Neural progenitor cell (in vitro differentiated cells): ENCODE measurements around the gene MIEF2. TPM values are rescaled to one million over a fixed set of nuclear protein-coding genes. Genes with fewer than 3 reads are reported as not detected.

Experiments
- DNase-seq: peaks from one replicate; pipeline ENCODE4 v3.0.0-alpha.2; 2016; ENCODE audit warnings: low spot score
- H2AFZ ChIP-seq: fragments of 200-600 bp; sonication (generic); replicated peaks from 2 replicates; pipeline ENCODE4 v1.6.1; 2016; ENCODE audit warnings: antibody characterized with exemption
- H3F3A ChIP-seq: fragments of 200-600 bp; sonication (generic); 2 replicates; pipeline ENCODE4 v1.6.1; 2016; ENCODE audit warnings: antibody characterized with exemption, low read depth
- H3K27ac ChIP-seq: fragments of 200-600 bp; sonication (generic); 2 replicates; pipeline ENCODE4 v1.5.1; 2016; ENCODE audit warnings: mild to moderate bottlenecking
- H3K27me3 ChIP-seq: fragments of 200-600 bp; sonication (generic); 2 replicates; pipeline ENCODE4 v1.6.1; 2016; ENCODE audit warnings: mild to moderate bottlenecking, moderate library complexity
- H3K36me3 ChIP-seq: fragments of 200-600 bp; sonication (generic); 2 replicates; pipeline ENCODE4 v1.5.1; 2016
- H3K4me1 ChIP-seq: fragments of 200-600 bp; sonication (generic); 2 replicates; pipeline ENCODE4 v1.6.1; 2016; ENCODE audit warnings: mixed run types
- H3K4me2 ChIP-seq: fragments of 200-600 bp; sonication (generic); 2 replicates; pipeline ENCODE4 v1.6.1; 2016
- H3K4me3 ChIP-seq: fragments of 200-600 bp; sonication (generic); 2 replicates; pipeline ENCODE4 v1.5.1; 2016
- H3K79me2 ChIP-seq: fragments of 200-600 bp; sonication (generic); 2 replicates; pipeline ENCODE4 v1.6.1; 2016; ENCODE audit warnings: low read depth
- H3K9ac ChIP-seq: fragments of 200-600 bp; sonication (generic); 2 replicates; pipeline ENCODE4 v1.6.1; 2016
- H3K9me3 ChIP-seq: fragments of 200-600 bp; sonication (generic); 2 replicates; pipeline ENCODE4 v1.5.1; 2016; ENCODE audit warnings: low read depth
- H4K20me1 ChIP-seq: fragments of 200-600 bp; sonication (generic); 2 replicates; pipeline ENCODE4 v1.6.1; 2016; ENCODE audit warnings: low read depth
- H3K27ac Mint-ChIP-seq: 3 replicates; pipeline ENCODE4 v1.8.0; 2021; ENCODE audit warnings: mixed read lengths
- H3K27me3 Mint-ChIP-seq: 2 replicates; pipeline ENCODE4 v1.8.0; 2022; ENCODE audit warnings: low read depth, mild to moderate bottlenecking, inconsistent platforms, moderate library complexity, mixed read lengths; ENCODE audit not compliant: insufficient read depth
- H3K36me3 Mint-ChIP-seq: 3 replicates; pipeline ENCODE4 v1.8.0; 2021; ENCODE audit warnings: mixed read lengths
- H3K4me1 Mint-ChIP-seq: 3 replicates; pipeline ENCODE4 v1.8.0; 2021; ENCODE audit warnings: mixed read lengths
- H3K4me3 Mint-ChIP-seq: 3 replicates; pipeline ENCODE4 v1.8.0; 2021; ENCODE audit warnings: mild to moderate bottlenecking, moderate library complexity, mixed read lengths
- H3K9me3 Mint-ChIP-seq: 3 replicates; pipeline ENCODE4 v1.8.0; 2020; ENCODE audit warnings: mixed read lengths
- CTCF ChIP-seq: fragments of 200-600 bp; sonication (generic); IDR thresholded peaks from 2 replicates; pipeline ENCODE4 v1.5.1; 2017; ENCODE audit warnings: antibody characterized with exemption, mild to moderate bottlenecking
- EZH2 ChIP-seq: fragments of 200-600 bp; sonication (generic); IDR thresholded peaks from 2 replicates; pipeline ENCODE4 v1.6.1; 2017; ENCODE audit warnings: antibody characterized with exemption, mild to moderate bottlenecking, moderate library complexity
- EZH2phosphoT487 ChIP-seq: fragments of 200-600 bp; sonication (generic); IDR thresholded peaks from 2 replicates; pipeline ENCODE4 v1.6.1; 2017; ENCODE audit warnings: antibody characterized with exemption
- total RNA-seq: library from RNA; depleted of rRNA; stranded (reverse); fragments of >200 nt; gene quantifications from 2 replicates; pipeline ENCODE4 v1.2.3, GENCODE V29; 2015; ENCODE audit warnings: low replicate concordance

MIEF2 gene
- total RNA-seq, 1 donor from 2014 or later: 8.1 TPM

GRCh38 chr17:18257268-18257981, 3.0 kb upstream of the MIEF2 start:
- Histone ChIP-seq H4K20me1 (peaks cover 47% of the 10 kb centered on the region), H3K4me3 (peak overlapping the region; percentile 61), H2AFZ (no peak overlapping the region), H3F3A (peaks cover 36% of the 10 kb centered on the region), H3K36me3 (no peaks in the 10 kb centered on the region), H3K9me3 (no peaks in the 10 kb centered on the region), H3K4me2 (peak overlapping the region; percentile 95), H3K9ac (peak overlapping the region; percentile 5), H3K27me3 (no peaks in the 10 kb centered on the region), H3K4me1 (peaks cover 19% of the 10 kb centered on the region), H3K27ac (no peak overlapping the region), H3K79me2 (peaks cover 32% of the 10 kb centered on the region)
- Mint-ChIP-seq H3K27me3 (peaks cover 4% of the 10 kb centered on the region), H3K4me3 (peak overlapping the region; percentile 96), H3K9me3 (no peaks in the 10 kb centered on the region), H3K4me1 (peaks cover 25% of the 10 kb centered on the region), H3K36me3 (peaks cover 3% of the 10 kb centered on the region), H3K27ac (no peak overlapping the region)
- peak; percentile 70 for DNase-seq
- TF ChIP-seq EZH2 (no peak), CTCF (no peak), EZH2phosphoT487 (no peak)

- Mint-ChIP-seq H3K27me3 (peaks cover 5% of the 10 kb centered on the region), H3K4me3 (peak overlapping the region; percentile 96), H3K36me3 (peaks cover 3% of the 10 kb centered on the region), H3K27ac (no peak overlapping the region), H3K4me1 (peaks cover 25% of the 10 kb centered on the region), H3K9me3 (no peaks in the 10 kb centered on the region)
- peak; percentile 83 for DNase-seq
- Histone ChIP-seq H3K4me2 (peak overlapping the region; percentile 95), H3K36me3 (no peaks in the 10 kb centered on the region), H3F3A (peaks cover 36% of the 10 kb centered on the region), H3K9me3 (no peaks in the 10 kb centered on the region), H3K4me3 (peak overlapping the region; percentile 61), H3K9ac (peak overlapping the region; percentile 7), H3K4me1 (peaks cover 19% of the 10 kb centered on the region), H3K79me2 (peaks cover 35% of the 10 kb centered on the region), H2AFZ (no peak overlapping the region), H3K27me3 (no peaks in the 10 kb centered on the region), H3K27ac (no peak overlapping the region), H4K20me1 (peaks cover 48% of the 10 kb centered on the region)
- TF ChIP-seq EZH2 (no peak), EZH2phosphoT487 (no peak), CTCF (no peak)
These were observed 2.5 kb upstream of the MIEF2 start for GRCh38 chr17:18257982-18258355.

GRCh38 chr17:18258356-18259038, 2.0 kb upstream of the MIEF2 start, which contains the start of gene FLII:
FLII (minus strand) TSS chr17:18258738; CDS start chr17:18258690, 48 bp downstream.
- no peak within 1 kb of the TSS for H3K27ac Mint-ChIP-seq
- H3K4me1 ChIP-seq: peaks cover 19% of the 10 kb centered on the region
- H3K9me3 Mint-ChIP-seq: no peaks in the 10 kb centered on the region
- peak within 1 kb of the TSS; percentile 7 for H3K9ac ChIP-seq
- H3F3A ChIP-seq: peaks cover 36% of the 10 kb centered on the region
- no peaks in the 10 kb centered on the region for H3K27me3 ChIP-seq
- peaks cover 48% of the 10 kb centered on the region for H4K20me1 ChIP-seq
- peak; percentile 72 for DNase-seq
- no peak within 1 kb of the TSS for H3K27ac ChIP-seq
- H2AFZ ChIP-seq: peak within 1 kb of the TSS; percentile 83
- H3K36me3 Mint-ChIP-seq: peaks cover 6% of the 10 kb centered on the region
- no peaks in the 10 kb centered on the region for H3K9me3 ChIP-seq
- TF ChIP-seq CTCF (no peak), EZH2phosphoT487 (no peak), EZH2 (no peak)
- no peaks in the 10 kb centered on the region for H3K36me3 ChIP-seq
- H3K4me1 Mint-ChIP-seq: peaks cover 25% of the 10 kb centered on the region
- peak within 1 kb of the TSS; percentile 95 for H3K4me2 ChIP-seq
- peaks cover 5% of the 10 kb centered on the region for H3K27me3 Mint-ChIP-seq
- peaks cover 35% of the 10 kb centered on the region for H3K79me2 ChIP-seq
- peak within 1 kb of the TSS; percentile 96 for H3K4me3 Mint-ChIP-seq
- peak within 1 kb of the TSS; percentile 61 for H3K4me3 ChIP-seq
